Adipose tissue (tissue), 3 donors: ENCODE results near the gene RELN. TPM values are rescaled to one million over a fixed set of nuclear protein-coding genes. Genes with fewer than 3 reads are reported as not detected.

Source experiments
- H3K27ac ChIP-seq: one replicate; pipeline ENCODE4 v1.5.1; 2013; ENCODE audit warnings: low read depth, low read length
- WGBS, 3 donors: extraction: QIAGEN DNeasy Blood & Tissue Kit; methylation state at CpG; one replicate each; pipeline ENCODE4 v1.1.7; 2013; 5-methylcytosine and 5-hydroxymethylcytosine counted together
- polyA plus RNA-seq, 3 donors: library from polyadenylated mRNA; stranded (reverse); fragments of 200-250 nt; gene quantifications; one replicate each; pipeline ENCODE4 v1.2.3, GENCODE V29; 2013
- donor health status: healthy with polysubstance abuse.
- donor health status: Bipolar disorder and iron deficiency.
- donor health status: healthy.

Gene RELN
- polyA plus RNA-seq, 3 donors: 0.59 to 3.8 (median 2.0) TPM

DNA sequence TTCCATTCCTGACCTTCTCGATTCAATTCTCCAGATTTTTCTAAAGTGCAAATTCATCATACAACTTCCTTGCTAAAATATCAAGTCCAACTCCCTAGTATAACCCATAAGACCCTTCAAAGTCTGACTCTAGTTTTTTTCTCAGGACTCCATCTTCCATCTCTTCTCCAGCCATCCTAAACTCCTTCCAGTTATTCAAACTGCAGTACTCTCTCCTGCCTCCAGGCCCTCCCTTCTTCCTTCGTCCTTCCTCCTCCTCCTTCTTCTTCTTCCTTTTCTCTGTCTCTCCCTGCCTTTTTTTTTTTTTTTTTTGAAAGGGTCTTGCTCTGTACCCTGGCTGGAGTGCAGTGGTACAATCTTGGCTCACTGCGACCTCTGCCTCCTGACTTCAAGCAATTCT is 111.9 kb downstream of the RELN start:
- H3K27ac ChIP-seq: no peak overlapping the region
- 62 to 81% (median 73%) methylated on average over 3 of the region's 3 CpGs for WGBS, 3 donors

DNA sequence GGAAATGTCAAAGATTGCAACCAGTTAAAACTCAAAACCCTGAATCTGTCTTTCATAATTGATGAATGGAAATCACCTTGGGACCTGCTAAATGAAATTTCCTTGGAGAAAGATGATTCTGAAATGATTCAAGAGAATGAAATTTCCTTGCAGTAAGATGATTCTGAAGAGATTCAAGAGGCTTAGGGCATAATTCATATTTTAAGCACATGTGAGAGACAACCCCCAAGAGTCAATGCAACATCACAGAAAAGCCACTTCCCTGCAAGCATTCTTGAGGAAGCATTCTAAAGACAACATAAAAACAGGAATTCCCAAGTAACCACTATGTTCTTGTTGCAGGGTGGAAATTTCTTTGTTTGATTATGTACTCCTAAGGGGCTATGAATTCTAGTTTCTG is 113.7 kb downstream of the RELN start:
- H3K27ac ChIP-seq: no peak overlapping the region

DNA sequence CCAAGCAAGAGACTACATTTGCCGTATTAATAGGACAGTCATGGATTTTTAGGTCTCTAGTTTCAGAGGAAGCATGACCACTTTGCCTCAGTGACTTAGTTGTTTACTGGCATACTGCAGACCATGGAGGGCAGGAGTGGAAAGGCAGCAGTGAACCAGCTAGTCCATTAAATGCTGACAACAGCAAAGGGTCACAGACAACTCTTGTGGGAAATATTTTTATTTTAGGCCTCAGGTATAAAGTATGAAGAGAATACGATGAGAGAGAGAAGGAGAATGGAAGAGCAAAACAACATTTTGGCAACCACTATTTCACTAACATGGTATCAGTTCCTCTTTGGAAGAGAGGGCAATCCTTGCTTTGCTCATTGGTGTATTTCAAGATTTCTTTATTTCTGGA is 118.0 kb downstream of the RELN start:
- 60 to 89% (median 67%) methylated on average over 2 of the region's 2 CpGs for WGBS, 3 donors
- H3K27ac ChIP-seq: no peak overlapping the region

DNA sequence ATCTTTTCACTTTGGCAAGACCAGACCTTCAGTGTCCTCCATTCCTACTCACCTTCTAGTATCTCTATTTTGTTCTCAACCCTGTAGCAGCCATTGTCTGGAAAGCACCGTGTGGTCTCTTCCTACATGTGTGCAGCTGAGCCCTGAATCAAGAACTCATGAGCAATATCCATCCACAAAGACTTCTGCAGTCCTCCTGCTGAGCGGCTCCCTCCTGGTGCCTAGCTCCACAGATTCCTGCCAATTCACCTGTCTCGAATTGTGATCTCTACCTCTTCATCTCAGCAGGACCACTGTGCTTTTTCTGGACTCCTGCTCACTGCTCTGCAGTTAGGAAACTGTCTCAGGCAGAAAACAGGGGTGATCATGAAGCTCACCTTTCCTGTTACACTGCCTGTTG is 118.8 kb downstream of the RELN start:
- WGBS, 3 donors: 58 to 78% (median 61%) methylated on average over 3 of the region's 3 CpGs
- H3K27ac ChIP-seq: no peak overlapping the region

DNA sequence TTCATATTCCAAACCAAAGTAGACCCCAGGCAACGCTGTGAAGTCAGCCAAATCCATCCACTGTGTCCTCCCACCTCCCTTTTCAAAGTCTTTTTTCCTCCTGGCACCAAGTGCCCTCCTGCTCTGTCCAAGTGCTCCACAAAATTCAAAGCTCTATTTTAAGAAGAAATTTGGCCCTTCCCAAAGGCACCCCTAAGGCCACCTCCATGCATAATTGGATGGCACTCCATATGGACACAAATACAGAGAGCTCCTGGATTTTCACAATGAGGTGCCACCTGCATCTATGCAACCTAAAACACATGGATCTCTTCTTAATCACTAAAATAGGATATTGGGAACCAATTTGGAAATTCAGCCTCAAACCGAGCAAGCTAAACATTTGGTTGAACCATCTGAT is 121.6 kb downstream of the RELN start:
- 76 to 85% (median 79%) methylated on average over 2 of the region's 2 CpGs for WGBS, 3 donors

DNA sequence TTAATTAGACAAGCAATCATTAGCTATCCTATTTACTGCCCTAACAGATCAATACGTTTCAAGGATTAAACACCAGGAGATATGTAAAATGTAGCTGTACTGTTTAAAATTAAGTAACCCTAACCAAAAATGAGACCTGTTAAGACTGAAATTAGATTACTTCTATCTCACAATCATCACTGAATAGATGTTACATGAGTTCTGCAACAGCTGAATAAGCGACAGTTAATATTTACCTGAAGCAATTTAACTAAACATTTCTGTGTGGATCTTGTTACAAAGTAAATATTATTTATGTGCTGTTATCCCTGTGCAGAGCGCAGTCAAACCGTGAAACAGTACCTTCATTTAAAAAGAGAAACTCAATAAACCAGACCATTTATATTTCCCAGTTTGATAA is 122.5 kb downstream of the RELN start:
- WGBS, 3 donors: 29 to 76% (median 70%) methylated on average over 4 of the region's 4 CpGs
- no peak overlapping the region for H3K27ac ChIP-seq

More for the DNA sequence above, 121.6 kb downstream of the RELN start:
- H3K27ac ChIP-seq: no peak overlapping the region

DNA sequence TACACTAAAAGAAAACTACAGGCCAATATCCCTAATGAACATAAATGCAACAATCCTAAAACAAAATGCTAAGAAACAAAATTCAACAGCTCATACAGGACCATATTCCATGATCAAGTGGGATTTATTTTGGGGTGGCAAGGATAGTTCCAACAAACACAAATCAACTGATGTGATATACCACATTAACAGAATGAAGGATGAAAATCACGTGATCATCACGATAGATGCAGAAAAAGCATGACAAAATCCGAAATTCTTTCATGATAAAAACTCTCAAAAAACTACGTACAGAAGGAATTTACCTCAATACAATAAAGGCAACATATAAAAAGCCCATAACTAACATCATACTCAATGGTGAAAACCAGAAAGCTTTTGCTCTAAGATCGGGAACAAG is 124.0 kb downstream of the RELN start:
- no peak overlapping the region for H3K27ac ChIP-seq
- 82 to 94% (median 84%) methylated on average over 5 of the region's 5 CpGs for WGBS, 3 donors

DNA sequence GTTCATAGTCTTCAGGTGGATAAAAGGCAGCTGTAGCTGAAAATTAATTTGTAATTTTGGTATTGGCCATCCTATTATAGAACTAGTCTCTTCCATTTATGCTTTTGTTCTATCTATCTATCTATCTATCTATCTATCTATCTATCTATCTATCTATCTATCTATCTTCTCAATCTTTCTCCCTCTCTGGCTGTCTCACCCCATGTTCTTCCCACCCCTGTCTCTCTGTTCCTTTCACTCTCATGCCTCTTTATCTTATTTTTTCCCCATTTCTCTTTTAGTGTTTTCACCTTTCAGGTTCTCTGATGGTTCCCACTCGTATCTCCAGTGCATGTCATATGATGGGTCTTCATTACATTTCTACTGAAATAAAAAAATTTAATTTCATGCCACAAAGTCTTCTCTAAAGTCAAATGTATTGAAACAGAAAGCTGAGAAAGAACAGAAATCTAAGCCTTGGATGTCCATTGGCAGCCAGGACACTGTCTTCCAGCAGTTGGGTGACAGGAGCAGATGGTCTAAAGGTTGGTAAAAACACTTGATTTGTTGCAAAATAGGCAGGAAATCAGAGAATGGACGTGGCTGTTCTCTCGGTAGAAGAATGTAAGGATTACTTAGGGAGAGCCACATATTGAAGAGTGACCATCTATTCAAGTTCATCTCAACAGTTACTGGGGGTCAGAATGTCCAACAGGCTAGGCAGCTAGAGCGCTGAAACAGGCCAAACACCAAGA is 127.0 kb downstream of the RELN start:
- 74 to 83% (median 83%) methylated on average over 4 of the region's 4 CpGs for WGBS, 3 donors

DNA sequence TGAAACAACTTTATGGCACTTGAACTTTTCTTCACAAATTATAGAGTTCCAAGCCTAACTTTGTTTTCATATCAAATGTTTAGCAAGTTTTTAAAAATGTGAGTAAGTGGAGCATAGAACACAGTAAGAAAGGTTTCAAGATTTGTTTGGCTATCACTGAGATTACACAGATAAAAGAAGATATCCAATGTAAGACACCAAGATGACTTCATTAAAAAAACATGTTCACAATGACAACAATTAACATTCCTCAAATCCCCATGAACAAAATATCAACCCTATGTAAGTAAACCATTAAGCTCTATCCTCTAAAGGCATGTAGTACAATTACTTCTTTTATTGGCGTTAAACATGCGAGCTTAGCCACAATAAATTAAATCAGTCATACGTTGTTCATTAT is 129.7 kb downstream of the RELN start:
- 71 to 84% (median 82%) methylated on average over 3 of the region's 3 CpGs for WGBS, 3 donors
- H3K27ac ChIP-seq: no peak overlapping the region

More for the DNA sequence above, 127.0 kb downstream of the RELN start:
- no peak overlapping the region for H3K27ac ChIP-seq

DNA sequence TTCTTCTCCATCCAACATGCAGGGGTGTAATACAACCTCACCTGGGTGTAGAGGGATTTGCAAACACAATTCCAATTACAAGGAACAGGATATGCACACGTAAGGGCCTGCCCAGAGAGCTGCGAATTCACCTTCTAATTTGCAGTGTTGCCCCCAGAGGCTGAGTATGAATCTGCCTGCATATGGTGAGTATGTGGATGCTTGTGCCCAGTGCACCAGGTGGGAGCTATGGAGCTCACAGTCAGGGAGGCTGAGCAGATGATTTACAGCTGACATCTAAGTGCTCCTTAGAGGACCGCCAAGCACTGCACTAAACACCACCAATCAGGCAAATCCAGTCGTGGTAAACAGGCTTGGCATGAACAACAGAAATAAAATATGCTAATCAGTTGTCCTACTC is 132.0 kb downstream of the RELN start:
- WGBS, 3 donors: 33 to 51% (median 44%) methylated on average over 4 of the region's 4 CpGs
- no peak overlapping the region for H3K27ac ChIP-seq

DNA sequence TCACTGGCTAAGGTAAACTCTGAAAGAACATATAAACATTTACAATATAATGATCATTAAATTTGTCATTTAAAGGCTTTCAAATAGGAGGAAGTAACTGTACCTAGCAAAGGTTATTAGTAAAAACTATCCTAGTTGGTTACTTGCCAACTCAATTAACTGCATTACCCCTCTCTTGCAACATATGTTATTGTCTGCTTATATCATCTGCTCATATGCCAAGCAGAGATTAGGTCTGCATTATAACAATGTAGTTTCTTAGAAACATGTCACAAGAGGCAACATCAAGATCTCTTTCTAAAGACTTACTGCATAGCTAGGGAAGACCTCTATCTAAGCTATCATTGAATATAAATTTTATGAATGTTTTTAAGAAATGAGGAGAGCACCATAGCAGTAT is 132.5 kb downstream of the RELN start:
- H3K27ac ChIP-seq: no peak overlapping the region

DNA sequence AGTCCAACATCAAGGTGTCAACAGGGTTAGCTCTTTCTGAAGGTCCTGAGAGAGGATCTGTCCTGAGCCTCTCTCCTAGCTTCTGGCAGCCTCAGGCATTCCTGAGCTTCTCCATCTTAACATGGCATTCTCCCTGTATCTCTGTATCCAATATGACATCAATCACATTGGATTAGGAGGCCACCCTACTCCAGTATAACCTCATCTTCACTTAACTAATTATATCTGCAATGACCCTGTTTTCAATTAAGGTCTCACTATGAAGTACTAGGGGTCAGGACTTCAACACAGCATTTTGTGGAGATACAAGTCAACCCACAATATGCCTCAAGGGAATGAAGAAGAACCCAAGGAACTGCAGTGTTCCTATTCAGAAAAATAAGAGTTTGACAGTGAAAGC is 133.8 kb downstream of the RELN start:
- no peak overlapping the region for H3K27ac ChIP-seq

DNA sequence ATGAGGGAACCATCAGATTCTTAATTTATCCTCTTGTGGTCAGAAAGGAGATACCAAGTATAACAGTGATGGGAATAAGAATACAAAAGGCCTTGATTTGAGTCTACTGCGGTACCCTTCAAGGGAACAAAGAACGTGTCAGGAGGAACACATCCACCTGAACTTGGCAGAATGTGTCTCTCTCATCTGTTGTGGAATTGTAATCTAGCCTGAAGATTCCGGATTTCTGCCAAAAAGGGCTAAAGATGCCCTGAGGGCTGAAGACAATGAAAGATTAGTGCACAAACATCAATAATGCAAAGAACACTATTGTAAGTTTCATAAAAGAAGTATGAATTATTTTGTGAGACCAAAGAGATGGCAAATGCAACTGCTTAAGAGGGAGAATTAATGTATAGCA is 134.8 kb downstream of the RELN start:
- WGBS, 3 donors: 74 to 83% (median 79%) methylated on average over 3 of the region's 3 CpGs
- H3K27ac ChIP-seq: no peak overlapping the region

DNA sequence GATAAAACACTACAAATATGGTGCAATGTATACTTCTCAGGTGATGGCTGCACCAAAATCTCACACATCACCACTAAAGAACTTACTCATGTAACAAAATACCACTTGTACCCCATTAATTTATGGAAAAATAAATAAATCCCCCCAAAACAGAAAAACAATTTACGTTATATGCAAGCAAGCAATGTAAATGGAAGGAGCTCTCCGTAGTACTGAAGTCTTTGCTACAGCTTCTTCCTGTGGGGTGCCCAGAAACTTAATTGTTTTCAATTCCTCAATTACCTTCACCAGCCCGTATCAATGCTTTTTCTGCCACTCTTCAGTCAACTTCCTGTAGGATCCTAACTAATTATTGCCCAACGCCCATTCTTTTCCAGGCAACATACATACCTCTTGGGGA is 138.1 kb downstream of the RELN start:
- H3K27ac ChIP-seq: no peak overlapping the region
- WGBS, 3 donors: 52 to 62% (median 58%) methylated on average over 4 of the region's 4 CpGs

DNA sequence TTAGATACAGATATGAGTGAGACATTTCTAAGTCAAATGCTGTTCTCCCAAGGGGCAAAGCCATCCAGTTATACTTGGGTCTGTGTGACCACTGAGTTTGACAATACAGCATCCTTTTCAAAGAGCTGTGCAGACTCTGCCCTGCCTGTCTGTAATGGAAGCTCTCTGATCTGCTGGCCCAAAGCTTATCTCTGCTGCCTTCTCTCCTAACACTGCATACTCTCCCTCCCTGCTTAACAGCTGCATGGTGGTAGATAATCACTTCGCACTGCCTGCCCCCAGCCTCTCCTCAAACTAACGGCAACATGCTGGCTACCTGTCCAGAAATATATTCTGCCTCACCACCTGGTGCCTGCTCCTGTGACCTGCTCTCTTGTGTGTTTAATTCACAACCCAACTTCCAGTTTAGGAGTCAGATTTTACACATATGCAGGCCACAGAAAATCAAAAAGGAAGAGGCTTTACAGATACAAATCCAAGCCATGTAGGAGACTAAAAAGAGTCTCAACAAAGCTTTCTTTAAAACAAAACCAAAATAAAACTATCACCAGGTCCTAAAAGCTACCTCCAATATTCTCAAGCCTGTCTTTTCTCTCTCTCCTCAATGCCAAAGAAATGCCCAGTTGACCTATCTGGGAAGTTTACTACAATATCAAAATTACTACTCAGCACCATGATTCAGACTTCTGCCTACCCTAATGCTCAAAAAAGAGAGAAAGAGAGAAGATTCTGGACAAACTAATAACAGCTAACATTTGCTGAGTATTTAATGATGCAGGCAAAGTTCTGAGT is 145.6 kb downstream of the RELN start:
- 51 to 69% (median 55%) methylated on average over 2 of the region's 2 CpGs for WGBS, 3 donors
- H3K27ac ChIP-seq: no peak overlapping the region

DNA sequence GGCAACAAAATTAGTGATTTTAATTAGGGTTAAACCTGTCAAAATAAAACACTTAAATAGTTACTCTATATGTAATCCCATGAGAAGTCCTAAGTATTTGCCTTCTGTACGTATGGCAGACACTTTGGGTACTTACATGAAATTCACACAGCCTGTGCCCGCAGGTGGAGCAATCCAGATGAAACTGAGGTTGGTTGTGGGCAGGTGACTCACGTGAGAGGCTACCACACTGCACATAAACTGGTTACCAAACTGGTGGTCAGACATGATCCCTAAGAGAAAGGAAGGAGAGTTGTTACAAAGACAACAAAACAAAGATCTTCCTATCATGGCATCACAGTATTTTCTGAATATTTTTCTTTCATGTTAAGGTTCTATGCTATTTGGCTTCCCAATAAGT is 156.1 kb downstream of the RELN start:
- H3K27ac ChIP-seq: no peak overlapping the region
- WGBS, 3 donors: 81 to 90% (median 85%) methylated on average over 3 of the region's 3 CpGs

DNA sequence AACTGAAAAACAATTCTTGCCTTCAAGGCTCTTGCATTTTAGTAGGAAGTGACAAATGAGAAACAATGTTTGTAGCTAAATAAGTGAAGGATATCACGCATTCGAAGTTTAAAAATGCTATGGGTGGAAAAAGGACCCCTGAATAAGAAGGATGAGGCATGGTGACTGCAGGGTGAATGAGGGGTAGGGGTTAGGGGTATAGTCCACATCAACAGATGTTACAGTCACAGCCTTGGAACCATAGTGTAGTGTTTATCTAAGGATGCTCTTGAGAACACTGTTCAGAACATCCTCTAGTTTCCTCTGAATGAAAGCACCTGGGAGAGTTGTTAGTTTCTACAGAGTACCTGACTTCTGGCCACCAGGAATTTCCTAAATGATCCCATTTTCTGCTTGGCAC is 157.0 kb downstream of the RELN start:
- H3K27ac ChIP-seq: no peak overlapping the region
- 70 to 88% (median 72%) methylated on average over 2 of the region's 2 CpGs for WGBS, 3 donors

DNA sequence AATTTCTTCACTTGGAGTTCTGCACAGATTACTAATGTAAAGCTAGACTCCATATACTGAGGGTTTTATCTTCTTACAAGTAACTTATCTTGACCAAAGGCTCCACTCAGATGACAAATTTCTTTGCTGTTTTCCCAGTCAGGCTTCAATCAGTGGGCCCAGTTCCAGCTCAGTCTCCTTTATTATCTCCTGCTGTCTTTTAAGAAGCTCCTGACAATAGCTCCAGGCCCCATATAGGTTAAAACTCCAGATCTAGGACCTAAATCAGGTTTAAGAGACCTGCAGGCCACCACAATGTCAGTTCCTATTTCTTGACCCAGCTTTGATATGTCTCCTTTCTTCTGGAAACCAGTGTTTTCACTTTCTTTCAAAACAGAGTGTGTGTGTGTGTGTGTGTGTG is 165.2 kb downstream of the RELN start:
- no peak overlapping the region for H3K27ac ChIP-seq

DNA sequence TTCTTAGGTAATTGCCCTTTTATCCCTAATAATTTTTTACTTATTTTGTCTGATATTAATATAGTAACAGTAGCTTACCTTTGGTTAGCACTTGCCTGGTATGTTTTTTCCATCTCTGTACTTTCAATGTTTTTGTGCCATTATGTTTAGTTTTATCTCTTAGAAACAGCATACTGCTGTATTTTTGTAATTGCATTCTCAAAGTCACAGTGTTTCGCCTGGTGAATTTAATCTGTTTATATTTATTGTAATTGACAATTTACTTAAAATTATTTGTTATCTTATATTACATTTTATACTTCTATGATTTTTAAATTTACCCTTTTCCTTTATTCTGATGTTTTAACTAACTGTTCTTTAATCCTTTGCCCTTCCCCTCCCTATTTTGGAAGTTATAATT is 166.4 kb downstream of the RELN start:
- H3K27ac ChIP-seq: no peak overlapping the region
- 76 to 92% (median 92%) methylated on average over 1 of the region's 1 CpG for WGBS, 3 donors

DNA sequence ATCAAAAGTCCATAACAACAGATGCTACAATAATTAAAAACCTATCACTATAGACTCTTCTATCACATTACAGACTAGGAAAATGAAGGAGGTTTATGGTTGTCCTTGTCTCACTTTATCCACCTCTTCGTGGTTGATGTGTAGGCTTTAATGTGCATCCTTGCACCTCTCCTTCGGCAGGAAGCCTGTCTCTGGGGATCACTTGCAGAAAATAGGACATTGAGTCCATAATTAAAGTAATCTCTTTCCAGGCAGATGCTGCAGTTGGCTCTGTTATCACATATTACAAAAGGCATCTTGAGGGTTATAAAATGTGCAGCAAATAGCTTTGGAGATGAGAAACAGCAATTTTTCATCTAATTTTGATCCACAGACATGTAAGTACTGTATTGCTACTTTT is 168.4 kb downstream of the RELN start:
- H3K27ac ChIP-seq: no peak overlapping the region
- WGBS, 3 donors: 56 to 74% (median 68%) methylated on average over 2 of the region's 2 CpGs
